Endothelial cell of umbilical vein (primary cell): ENCODE results near the gene NR1D2. TPM values are rescaled to one million over a fixed set of nuclear protein-coding genes. Genes with fewer than 3 reads are reported as not detected.

Experiments
- BruUV-seq: library from RNA; stranded (reverse); fragments of 400-500 nt; replicated peaks from 2 replicates; lab custom pipeline; 2021; lab: Mats Ljungman, UMichigan
- CTCF ChIA-PET: fragments of 300-600, 350-600 bp; sonication (Branson Sonifier 250); formaldehyde crosslinking; loops from one replicate; lab custom pipeline; 2021; ENCODE audit warnings: antibody characterized with exemption, inconsistent platforms; lab: Charles Lee
- POLR2A ChIA-PET: fragments of 300-600, 350-600 bp; sonication (Branson Sonifier 250); formaldehyde crosslinking; loops from one replicate; lab custom pipeline; 2021; ENCODE audit warnings: antibody characterized with exemption, inconsistent platforms; lab: Charles Lee
- DNase-seq: peaks from one replicate; pipeline ENCODE4 v3.0.0-alpha.2; 2011; ENCODE audit warnings: low read depth, low spot score
- FAIRE-seq: peaks from 2 replicates; lab custom pipeline; 2011; peaks lifted over from hg19 to GRCh38; lab: Jason Lieb, UNC
- H2AFZ ChIP-seq: 2 replicates; pipeline ENCODE4 v1.6.0; 2012; ENCODE audit warnings: low read depth, low read length, control low read depth, inconsistent platforms
- H3K27ac ChIP-seq: 2 replicates; pipeline ENCODE4 v1.5.1; 2011; ENCODE audit warnings: low read depth, mild to moderate bottlenecking, control low read depth, low read length, moderate library complexity; ENCODE audit not compliant: insufficient read depth
- H3K27me3 ChIP-seq, 2 experiments: 2 replicates each; pipeline versions ENCODE4 v1.6.0 to v1.6.1; 2011; ENCODE audit warnings: low read length in 2 of 2, mixed read lengths in 1 of 2; ENCODE audit not compliant: control insufficient read depth in 2 of 2, insufficient read depth in 2 of 2
- H3K36me3 ChIP-seq, 2 experiments: 2 replicates in 1 of 2; 3 replicates in 1 of 2; pipeline ENCODE4 v1.5.1; 2011; ENCODE audit warnings: low read length in 2 of 2, mild to moderate bottlenecking in 1 of 2, moderate library complexity in 1 of 2; ENCODE audit not compliant: control insufficient read depth in 2 of 2, insufficient read depth in 2 of 2; ENCODE audit errors: extremely low read depth in 1 of 2
- H3K4me1 ChIP-seq: 3 replicates; pipeline ENCODE4 v1.5.1; 2011; ENCODE audit warnings: mild to moderate bottlenecking, low read length; ENCODE audit not compliant: control insufficient read depth, insufficient read depth; ENCODE audit errors: extremely low read depth
- H3K4me2 ChIP-seq: 2 replicates; pipeline ENCODE4 v1.6.1; 2011; ENCODE audit warnings: low read length, control low read depth, mixed read lengths; ENCODE audit not compliant: insufficient read depth
- H3K4me3 ChIP-seq, 3 experiments: fragments of 200-600 bp in 1 of 3; sonication (generic), shearing (Covaris generic) in 1 of 3; replicated peaks in 1 of 3; 2 replicates each; pipeline ENCODE4 v1.5.1; 2011 to 2016; ENCODE audit warnings: control low read depth in 3 of 3, low read length in 3 of 3, mild to moderate bottlenecking in 2 of 3, inconsistent platforms in 1 of 3, low read depth in 1 of 3, moderate library complexity in 1 of 3; ENCODE audit not compliant: insufficient read depth in 1 of 3
- H3K79me2 ChIP-seq: 2 replicates; pipeline ENCODE4 v1.6.0; 2012; ENCODE audit warnings: low read length, inconsistent platforms; ENCODE audit not compliant: control insufficient read depth, insufficient read depth
- H3K9ac ChIP-seq: replicated peaks from 2 replicates; pipeline ENCODE3; 2011; ENCODE audit warnings: low read length, control low read depth; ENCODE audit not compliant: insufficient read depth; ENCODE audit errors: extremely low read depth
- H3K9me1 ChIP-seq: replicated peaks from 3 replicates; pipeline ENCODE4 v1.6.0; 2011; ENCODE audit warnings: mild to moderate bottlenecking, low read length; ENCODE audit not compliant: control insufficient read depth, insufficient read depth; ENCODE audit errors: extremely low read depth
- H3K9me3 ChIP-seq: replicated peaks from 2 replicates; pipeline ENCODE4 v1.5.1; 2012; ENCODE audit warnings: low read length, inconsistent platforms; ENCODE audit not compliant: control insufficient read depth, insufficient read depth
- H4K20me1 ChIP-seq: replicated peaks from 2 replicates; pipeline ENCODE3; 2011; ENCODE audit warnings: mild to moderate bottlenecking, low read length; ENCODE audit not compliant: control insufficient read depth, insufficient read depth; ENCODE audit errors: extremely low read depth
- EZH2 ChIP-seq: IDR thresholded peaks from 2 replicates; pipeline ENCODE4 v1.6.1; 2012; ENCODE audit warnings: borderline replicate concordance, low read depth, mild to moderate bottlenecking, moderate library complexity, low read length, inconsistent platforms; ENCODE audit not compliant: severe bottlenecking
- FOS ChIP-seq: IDR thresholded peaks from 2 replicates; pipeline ENCODE4 v1.6.1; 2011; ENCODE audit warnings: mild to moderate bottlenecking, low read length, moderate library complexity, borderline replicate concordance; ENCODE audit not compliant: insufficient read depth
- GATA2 ChIP-seq: IDR thresholded peaks from 2 replicates; pipeline ENCODE4 v1.7.0; 2011; ENCODE audit warnings: low read depth, mild to moderate bottlenecking, moderate library complexity, mixed read lengths, low read length; ENCODE audit not compliant: insufficient read length, insufficient read depth
- JUN ChIP-seq: IDR thresholded peaks from 2 replicates; pipeline ENCODE4 v1.6.1; 2011; ENCODE audit warnings: borderline replicate concordance, low read depth; ENCODE audit not compliant: insufficient read length, insufficient read depth
- MYC ChIP-seq: IDR thresholded peaks from one replicate; pipeline ENCODE4 v1.6.1; 2011; ENCODE audit warnings: mild to moderate bottlenecking, low read depth, low read length
- POLR2A ChIP-seq: IDR thresholded peaks from 2 replicates; pipeline ENCODE4 v1.6.1; 2012; ENCODE audit warnings: low read depth, mild to moderate bottlenecking, control low read depth, low read length
- POLR2AphosphoS5 ChIP-seq: IDR thresholded peaks from 2 replicates; pipeline ENCODE4 v1.6.1; 2012; ENCODE audit warnings: low read depth, mild to moderate bottlenecking, control low read depth, low read length, moderate library complexity; ENCODE audit not compliant: insufficient read depth
- dilution Hi-C: fragments of 300-500 bp; cut with MboI; formaldehyde crosslinking; loops from one replicate; pipeline ENCODE4 v1.15.0; 2019; ENCODE audit warnings: low sequenced_read_pairs; ENCODE audit not compliant: extremely low pct_ligation_motif_present
- intact Hi-C: fragments of 100-400 bp; cut with micrococcal nuclease; formaldehyde crosslinking; loops from one replicate; pipeline ENCODE4 v1.10.0; 2022
- polyA plus RNA-seq, 4 experiments: library from polyadenylated mRNA; depleted of rRNA in 3 of 4; stranded (reverse) in 3 of 4; unstranded in 1 of 4; fragments of >200 nt; gene quantifications; 2 replicates each; pipeline versions ENCODE4 v1.2.1 to v1.2.3, GENCODE V29; 2011 to 2012; ENCODE audit warnings: missing spikeins in 1 of 4
- total RNA-seq: library from RNA; stranded (reverse); gene quantifications from 2 replicates; pipeline ENCODE4 v1.2.3, GENCODE V29; 2021
- TF ChIP-seq, protein P1 (sequence below): IDR thresholded peaks from 2 replicates; pipeline ENCODE4 v1.6.1; 2011; ENCODE audit not compliant: insufficient read depth, insufficient read length
- TF ChIP-seq, protein P2 (sequence below), 2 donors: IDR thresholded peaks; 1 replicate in 1 of 2; 2 replicates in 1 of 2; pipeline ENCODE4 v1.5.1; 2011; ENCODE audit warnings: low read length in 2 of 2, mild to moderate bottlenecking in 2 of 2, moderate library complexity in 2 of 2, control low read depth in 1 of 2, inconsistent platforms in 1 of 2, low read depth in 1 of 2; ENCODE audit not compliant: insufficient read depth in 1 of 2; ENCODE audit errors: extremely low read depth in 1 of 2

NR1D2 gene
- total and polyA plus RNA-seq, 2 donors (not counting 3 experiments of a cell fraction or from before 2014, with no cell fraction given), result 4.3 to 14.6 TPM

DNA sequence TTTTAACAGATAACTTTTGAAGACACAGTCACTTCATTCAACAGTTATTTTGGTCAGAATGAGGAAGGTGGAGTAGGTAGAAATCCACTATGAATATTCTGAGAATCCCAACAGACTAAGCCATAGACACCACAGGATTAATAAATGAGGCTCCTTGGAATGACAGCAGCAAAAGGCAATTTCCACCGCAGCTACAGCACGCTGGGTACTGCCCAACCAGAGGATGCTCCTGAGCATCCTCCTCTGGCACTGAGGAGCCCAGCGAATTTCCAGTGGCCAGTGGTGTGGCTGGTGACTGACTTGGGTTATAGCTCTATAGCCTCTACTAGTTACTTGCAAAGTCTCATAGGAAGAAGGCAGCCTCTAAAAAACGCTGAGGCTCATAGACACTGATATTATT, 3.6 kb upstream of the NR1D2 start:
- peaks cover 3 to 10% of the 10 kb centered on the region in 2 experiments for H3K27me3 ChIP-seq
- H3K4me2 ChIP-seq, result no peak overlapping the region
- no peaks in the 10 kb centered on the region for H3K9me3 ChIP-seq
- dilution Hi-C loops, result no loop called here
- CTCF ChIA-PET, result interaction anchor here (2.3 kb wide), 1 partner anchor 18 kb away, joined by 5 read pairs; no protein-coding TSS in a partner anchor
- no peak overlapping the region for H2AFZ ChIP-seq
- POLR2A ChIA-PET, result no interaction called here
- no peaks in the 10 kb centered on the region for H3K36me3 ChIP-seq
- no peaks in the 10 kb centered on the region for H3K79me2 ChIP-seq
- no peaks in the 10 kb centered on the region for H3K9me1 ChIP-seq
- no peak overlapping the region for H3K27ac ChIP-seq
- no TSS peak for BruUV-seq
- DNase-seq (no peak), FAIRE-seq (no peak)
- no peak overlapping the region for H3K4me3 ChIP-seq
- TF ChIP-seq POLR2AphosphoS5 (no peak), GATA2 (no peak), JUN (no peak), EZH2 (no peak), FOS (no peak), MYC (no peak), POLR2A (no peak)
- TF ChIP-seq, protein P1, sequence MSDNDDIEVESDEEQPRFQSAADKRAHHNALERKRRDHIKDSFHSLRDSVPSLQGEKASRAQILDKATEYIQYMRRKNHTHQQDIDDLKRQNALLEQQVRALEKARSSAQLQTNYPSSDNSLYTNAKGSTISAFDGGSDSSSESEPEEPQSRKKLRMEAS, result no peak
- TF ChIP-seq, protein P2, sequence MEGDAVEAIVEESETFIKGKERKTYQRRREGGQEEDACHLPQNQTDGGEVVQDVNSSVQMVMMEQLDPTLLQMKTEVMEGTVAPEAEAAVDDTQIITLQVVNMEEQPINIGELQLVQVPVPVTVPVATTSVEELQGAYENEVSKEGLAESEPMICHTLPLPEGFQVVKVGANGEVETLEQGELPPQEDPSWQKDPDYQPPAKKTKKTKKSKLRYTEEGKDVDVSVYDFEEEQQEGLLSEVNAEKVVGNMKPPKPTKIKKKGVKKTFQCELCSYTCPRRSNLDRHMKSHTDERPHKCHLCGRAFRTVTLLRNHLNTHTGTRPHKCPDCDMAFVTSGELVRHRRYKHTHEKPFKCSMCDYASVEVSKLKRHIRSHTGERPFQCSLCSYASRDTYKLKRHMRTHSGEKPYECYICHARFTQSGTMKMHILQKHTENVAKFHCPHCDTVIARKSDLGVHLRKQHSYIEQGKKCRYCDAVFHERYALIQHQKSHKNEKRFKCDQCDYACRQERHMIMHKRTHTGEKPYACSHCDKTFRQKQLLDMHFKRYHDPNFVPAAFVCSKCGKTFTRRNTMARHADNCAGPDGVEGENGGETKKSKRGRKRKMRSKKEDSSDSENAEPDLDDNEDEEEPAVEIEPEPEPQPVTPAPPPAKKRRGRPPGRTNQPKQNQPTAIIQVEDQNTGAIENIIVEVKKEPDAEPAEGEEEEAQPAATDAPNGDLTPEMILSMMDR (IDR thresholded peaks at IDR 0.05; ENCODE audit: extremely low read depth in 1 of 2, insufficient read depth in 1 of 2, low read depth in 1 of 2, low read length in 2 of 2), result no peak
- H3K9ac ChIP-seq, result no peak overlapping the region
- peaks cover 1% of the 10 kb centered on the region for H3K4me1 ChIP-seq
- intact Hi-C loops, result no loop called here
- H4K20me1 ChIP-seq, result no peaks in the 10 kb centered on the region
